GM21529 (cell line): ENCODE data around the gene MTSS2.

ENCODE experiments used
- ATAC-seq: cut with Tn5 transposase; IDR thresholded peaks from one replicate; pipeline ENCODE4 v1.9.1; 2021; ENCODE audit not compliant: unreplicated experiment

Gene MTSS2

GRCh38 chr16:70687671-70688245, 1.9 kb upstream of the MTSS2 start:
- no peak for ATAC-seq

- no peak for ATAC-seq
These were observed 1.3 kb upstream of the MTSS2 start for GRCh38 chr16:70687102-70687511.

DNA sequence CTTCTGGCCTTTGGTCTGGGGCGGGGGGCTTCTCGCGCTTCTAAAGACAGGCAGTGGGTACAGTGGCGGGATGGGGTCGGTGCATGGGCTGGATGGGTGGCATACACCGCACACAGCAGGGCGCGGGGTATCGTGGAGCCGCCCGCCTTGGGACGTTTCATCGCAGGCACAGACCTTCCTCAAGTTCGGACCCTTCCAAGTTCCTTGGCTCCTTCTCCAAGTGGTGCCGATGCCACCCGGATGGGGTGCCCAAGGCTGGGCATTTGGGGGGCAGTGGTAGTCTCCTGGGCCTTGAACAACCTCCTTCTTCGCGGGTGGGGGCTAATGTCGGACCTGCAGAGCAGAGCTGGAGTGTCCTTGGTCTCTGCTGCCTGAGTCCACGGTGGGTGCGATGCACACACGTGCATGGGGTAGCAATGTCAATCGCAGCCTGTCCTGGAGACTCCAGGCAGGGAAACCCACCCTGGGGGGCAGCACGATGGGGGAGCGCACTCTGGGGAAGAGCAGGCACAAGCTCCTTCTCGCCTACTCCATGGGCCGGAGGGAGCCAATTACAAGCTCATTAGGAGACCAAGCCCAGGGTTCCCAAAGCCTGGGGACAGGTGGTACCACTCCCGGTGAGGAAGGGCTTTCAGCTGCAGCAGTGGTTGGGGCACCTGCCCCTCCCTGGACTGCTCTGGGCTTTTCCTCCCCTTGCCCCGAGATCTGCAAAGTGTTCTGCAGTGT, 686 bp upstream of the MTSS2 start:
- ATAC-seq, result no peak

DNA sequence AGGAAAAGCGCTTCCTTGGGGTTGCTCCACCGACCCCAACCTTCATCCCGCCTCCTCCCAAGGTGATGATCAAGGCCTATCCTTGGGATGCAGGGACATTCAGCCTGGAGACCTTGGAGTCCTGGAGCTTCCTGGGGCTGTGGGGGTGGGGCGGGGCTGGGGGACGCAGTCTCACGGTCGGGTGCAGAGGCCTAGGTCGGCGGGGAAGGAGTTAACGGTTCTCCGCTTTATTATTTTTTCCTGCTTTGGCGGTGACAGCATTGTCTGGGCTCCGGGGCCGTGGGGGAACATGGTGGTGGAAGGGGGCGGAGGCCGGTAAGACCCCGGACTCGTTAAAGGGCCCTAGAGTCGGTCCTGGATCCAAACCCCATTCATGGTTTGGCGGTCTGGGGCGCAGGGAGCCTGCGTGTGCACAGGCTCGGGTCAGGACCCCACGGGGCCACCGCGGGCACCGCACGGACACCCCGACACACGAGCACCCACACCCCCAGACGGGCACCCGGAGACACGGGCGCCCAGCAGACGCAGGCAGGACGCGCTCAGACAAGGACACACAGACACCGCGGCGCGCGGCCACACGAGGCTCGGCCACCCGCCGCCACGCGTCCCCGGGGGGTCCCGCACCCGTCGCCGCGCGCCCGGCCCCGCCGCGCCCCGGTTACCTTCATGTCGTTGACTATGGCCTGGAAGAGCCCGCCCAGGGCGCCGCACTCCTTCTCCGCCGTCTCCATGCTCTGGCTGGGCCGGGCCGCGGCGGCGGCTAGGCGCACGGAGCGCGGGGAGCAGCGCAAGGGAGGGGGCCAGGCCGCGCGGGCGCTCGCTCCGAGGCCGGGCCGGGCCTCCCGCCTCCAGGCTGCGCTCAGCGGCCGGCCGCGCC, 554 bp downstream of the MTSS2 start:
- ATAC-seq, result no peak

- no peak for ATAC-seq
These were observed 1.4 kb downstream of the MTSS2 start for GRCh38 chr16:70684146-70685060.

GRCh38 chr16:70683146-70683944, 2.5 kb downstream of the MTSS2 start:
- no peak for ATAC-seq

GRCh38 chr16:70682239-70683145, 3.4 kb downstream of the MTSS2 start:
- no peak for ATAC-seq

- no peak for ATAC-seq
These were observed 4.2 kb downstream of the MTSS2 start for GRCh38 chr16:70681382-70682238.

DNA sequence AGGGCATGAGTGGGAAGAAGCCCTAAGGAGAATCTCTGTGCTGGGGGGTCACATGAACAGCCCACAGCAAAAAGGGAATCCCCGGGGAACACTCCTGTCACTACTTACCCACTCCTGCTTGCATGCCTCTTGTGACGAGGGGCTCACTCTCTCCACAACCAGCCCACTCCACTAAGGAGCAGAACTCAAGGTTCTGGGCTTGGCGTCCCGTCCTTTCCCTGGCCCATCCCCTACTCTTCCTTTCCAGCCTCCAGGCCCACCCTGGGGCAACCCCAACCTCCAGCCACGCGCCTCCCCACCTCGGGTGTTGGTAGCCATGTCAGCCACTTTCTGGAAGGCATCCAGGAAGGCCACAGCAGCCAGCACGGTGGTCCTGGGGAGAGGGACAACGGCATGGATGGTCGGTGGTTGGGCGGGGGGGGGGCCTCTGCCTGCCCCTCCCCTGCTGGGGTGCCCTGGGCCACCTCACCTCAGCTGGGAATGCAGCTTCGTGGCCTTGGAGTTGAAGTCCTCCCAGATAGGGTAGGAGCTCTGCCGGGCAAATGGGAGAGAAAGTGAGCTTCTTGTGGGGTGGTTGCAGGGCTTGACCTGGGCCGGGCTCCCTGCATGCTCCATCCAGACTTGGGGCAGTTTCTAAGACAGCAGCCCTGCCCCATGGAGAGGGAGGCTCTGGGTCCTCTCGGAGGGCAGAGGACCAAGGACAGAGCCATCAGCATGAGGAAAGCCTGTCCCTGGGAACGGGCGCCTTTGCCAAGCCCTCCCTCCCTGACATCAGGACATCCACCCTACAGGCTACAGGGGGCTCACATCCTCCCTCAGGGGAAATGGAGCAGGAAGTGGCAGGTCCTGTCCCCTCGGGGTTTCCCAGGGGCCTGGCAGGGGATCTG, 5.1 kb downstream of the MTSS2 start:
- no peak for ATAC-seq

GRCh38 chr16:70679671-70680494, 6.0 kb downstream of the MTSS2 start:
- no peak for ATAC-seq

DNA sequence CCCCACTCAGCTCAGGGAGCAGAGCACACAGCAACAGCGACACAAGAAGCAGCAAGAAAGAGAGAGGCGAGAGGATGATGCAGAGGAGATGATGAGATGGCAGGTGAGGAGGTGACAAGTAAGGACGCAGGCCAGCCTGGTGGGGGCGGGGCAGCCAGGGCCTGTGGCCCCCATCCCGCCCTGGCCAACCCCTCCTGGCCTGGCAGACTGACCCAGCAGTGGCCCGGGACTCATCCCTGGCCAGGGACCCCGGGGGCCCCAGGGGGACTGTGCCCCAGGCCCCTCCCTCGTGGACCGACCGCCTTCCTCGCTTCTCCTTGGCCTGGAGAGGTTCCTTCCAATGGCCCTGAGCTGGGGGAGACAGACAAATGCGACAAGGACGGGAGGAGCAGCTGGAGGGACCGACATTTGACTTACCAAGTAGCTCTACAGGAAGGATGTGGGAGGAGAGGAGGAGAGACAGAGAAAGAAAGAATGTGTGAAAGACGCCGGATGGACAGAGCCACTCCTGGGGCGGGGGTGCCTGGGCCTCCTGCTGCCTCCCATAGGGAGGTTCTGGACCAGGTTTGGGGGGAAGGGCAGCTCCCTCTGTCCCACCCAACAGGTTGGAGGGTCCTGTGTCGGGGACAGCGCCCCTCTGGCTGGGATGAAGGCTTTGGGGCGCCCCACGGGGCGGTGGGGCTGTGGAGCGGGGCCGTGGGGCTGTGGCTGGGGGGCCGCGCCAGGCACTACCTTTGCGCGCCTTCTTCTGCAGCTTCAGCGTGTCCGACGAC, 6.8 kb downstream of the MTSS2 start:
- no peak for ATAC-seq

GRCh38 chr16:70678121-70678897, 7.5 kb downstream of the MTSS2 start:
- no peak for ATAC-seq

DNA sequence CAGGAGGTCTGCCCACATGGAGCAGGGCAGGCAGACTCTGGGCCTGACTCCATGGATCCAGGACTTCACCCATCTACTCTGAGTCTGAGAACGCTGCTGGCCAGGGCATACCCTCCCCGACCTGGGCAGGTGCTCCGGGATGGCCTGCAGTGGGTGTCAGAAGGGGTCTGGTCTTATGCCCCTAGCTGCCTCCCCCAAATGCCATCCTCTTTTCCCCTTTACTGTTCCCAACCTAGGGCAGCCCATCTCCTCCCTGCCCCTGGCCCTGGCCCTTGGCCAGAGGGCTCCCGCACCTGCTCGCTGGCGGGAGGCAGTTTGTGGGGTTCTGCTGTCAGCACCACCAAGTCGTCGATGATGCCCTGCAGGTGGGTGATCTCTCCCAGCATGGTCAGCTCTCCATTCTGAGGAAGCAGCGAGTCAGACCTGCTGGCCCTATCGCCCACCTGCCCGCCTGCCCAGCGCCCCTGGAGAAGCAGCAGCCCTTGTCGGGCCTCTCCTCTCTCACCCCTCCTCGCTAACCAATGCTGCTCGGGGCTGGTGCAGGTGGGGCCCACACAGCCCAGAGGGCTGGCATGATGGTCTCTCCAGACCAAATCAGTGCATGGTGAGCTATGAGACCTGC, 8.2 kb downstream of the MTSS2 start:
- ATAC-seq, result no peak
